Measurements from ENCODE around the gene RNFT2. TPM values are rescaled to one million over a fixed set of nuclear protein-coding genes. Genes with fewer than 3 reads are reported as not detected.
"Not testable (repeated sequence)": the region's sequence is repeated elsewhere in the genome, so short reads cannot be mapped to it uniquely, and the experiment has no call there.

RNFT2 gene
- total RNA-seq, 1 donor from 2014 or later, result 9.6 TPM

DNA sequence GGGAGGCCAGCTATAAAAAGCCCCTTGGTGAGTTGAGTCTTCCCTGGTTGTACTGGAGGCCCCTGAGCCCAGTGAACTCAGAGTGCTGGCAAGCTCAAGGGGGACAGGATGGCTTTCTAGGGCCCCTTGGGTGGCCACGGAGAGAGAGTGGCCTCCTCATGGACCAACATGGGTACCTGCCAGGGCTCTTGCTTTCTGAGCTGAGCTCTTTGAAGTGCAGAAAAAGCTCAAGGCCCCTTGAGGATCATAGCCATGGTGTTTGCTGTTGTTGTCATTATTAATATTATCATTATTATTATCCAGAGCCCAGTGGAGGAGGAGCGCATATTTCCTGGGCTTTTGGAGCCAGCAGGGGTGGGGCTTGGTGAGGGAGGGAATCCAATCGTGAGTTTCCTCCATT is 6.7 kb downstream of the RNFT2 start:
- no peaks in the 10 kb centered on the region for H3K27me3 Mint-ChIP-seq (ENCODE audit: unreplicated experiment)
- no peak overlapping the region for H3K27ac Mint-ChIP-seq (ENCODE audit: unreplicated experiment)
- no peaks in the 10 kb centered on the region for H3K36me3 Mint-ChIP-seq (ENCODE audit: unreplicated experiment)
- H3K9me3 Mint-ChIP-seq (ENCODE audit: unreplicated experiment), result no peaks in the 10 kb centered on the region
- DNase-seq (ENCODE audit: extremely low spot score, unreplicated experiment), result no peak
- TF ChIP-seq CTCF (IDR thresholded peaks at IDR 0.05), result no peak
- H3K4me3 Mint-ChIP-seq (ENCODE audit: unreplicated experiment), result no peak overlapping the region
- H3K4me1 Mint-ChIP-seq (ENCODE audit: unreplicated experiment), result no peaks in the 10 kb centered on the region

- Mint-ChIP-seq H3K27ac (ENCODE audit: unreplicated experiment) (no peak overlapping the region), H3K36me3 (ENCODE audit: unreplicated experiment) (no peaks in the 10 kb centered on the region), H3K27me3 (ENCODE audit: unreplicated experiment) (no peaks in the 10 kb centered on the region), H3K4me1 (ENCODE audit: unreplicated experiment) (no peaks in the 10 kb centered on the region), H3K9me3 (ENCODE audit: unreplicated experiment) (no peaks in the 10 kb centered on the region), H3K4me3 (ENCODE audit: unreplicated experiment) (no peak overlapping the region)
- no peak for DNase-seq (ENCODE audit: extremely low spot score, unreplicated experiment)
- TF ChIP-seq CTCF (IDR thresholded peaks at IDR 0.05), result no peak
Observed at GRCh38 chr12:116745554-116745953, 7.4 kb downstream of the RNFT2 start.

GRCh38 chr12:116749884-116750283 is 11.8 kb downstream of the RNFT2 start:
- no peak for DNase-seq (ENCODE audit: extremely low spot score, unreplicated experiment)
- Mint-ChIP-seq H3K4me1 (ENCODE audit: unreplicated experiment) (no peaks in the 10 kb centered on the region), H3K27ac (ENCODE audit: unreplicated experiment) (no peak overlapping the region), H3K36me3 (ENCODE audit: unreplicated experiment) (no peaks in the 10 kb centered on the region), H3K27me3 (ENCODE audit: unreplicated experiment) (no peaks in the 10 kb centered on the region), H3K4me3 (ENCODE audit: unreplicated experiment) (no peak overlapping the region), H3K9me3 (ENCODE audit: unreplicated experiment) (no peaks in the 10 kb centered on the region)
- TF ChIP-seq CTCF (IDR thresholded peaks at IDR 0.05), result no peak

DNA sequence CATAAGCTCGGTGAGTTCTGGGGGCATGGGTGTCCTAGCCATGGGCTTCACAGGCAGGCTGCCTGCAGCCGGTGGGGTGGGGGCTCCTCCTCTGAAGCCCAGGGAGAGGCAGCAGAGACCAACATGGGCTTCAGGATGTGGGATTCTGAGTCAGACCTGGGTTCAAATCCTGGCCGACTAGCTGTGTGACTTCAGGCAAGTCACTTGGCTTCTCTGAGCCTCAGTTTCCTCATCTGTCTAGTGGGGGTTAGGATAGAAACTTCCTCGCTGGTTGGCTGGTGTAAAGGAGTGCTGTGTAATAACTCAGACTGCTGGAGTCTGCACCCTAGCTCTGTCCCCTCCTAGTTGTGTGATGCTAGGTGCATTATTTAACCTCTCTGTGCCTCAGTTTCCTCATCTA is 12.2 kb downstream of the RNFT2 start:
- Mint-ChIP-seq H3K27me3 (ENCODE audit: unreplicated experiment) (no peaks in the 10 kb centered on the region), H3K9me3 (ENCODE audit: unreplicated experiment) (no peaks in the 10 kb centered on the region), H3K4me1 (ENCODE audit: unreplicated experiment) (no peaks in the 10 kb centered on the region), H3K4me3 (ENCODE audit: unreplicated experiment) (no peak overlapping the region), H3K36me3 (ENCODE audit: unreplicated experiment) (no peaks in the 10 kb centered on the region), H3K27ac (ENCODE audit: unreplicated experiment) (no peak overlapping the region)
- no peak for TF ChIP-seq CTCF (IDR thresholded peaks at IDR 0.05)
- no peak for DNase-seq (ENCODE audit: extremely low spot score, unreplicated experiment)

DNA sequence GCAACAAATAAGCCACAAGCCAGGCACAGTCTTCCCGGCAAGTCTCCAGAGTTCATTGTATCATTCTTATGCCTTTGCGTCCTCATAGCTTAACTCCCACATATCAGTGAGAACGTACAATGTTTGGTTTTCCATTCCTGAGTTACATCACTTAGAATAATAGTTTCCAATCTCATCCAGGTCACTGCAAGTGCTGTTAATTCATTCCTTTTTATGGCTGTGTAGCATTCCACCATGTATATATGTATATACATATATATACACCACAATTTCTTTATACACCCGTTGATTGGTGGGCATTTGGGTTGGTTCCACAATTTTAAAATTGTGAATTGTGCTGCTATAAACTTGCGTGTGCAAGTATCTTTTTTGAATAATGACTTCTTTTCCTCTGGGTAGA is 16.0 kb downstream of the RNFT2 start:
- H3K36me3 Mint-ChIP-seq (ENCODE audit: unreplicated experiment); H3K4me1 Mint-ChIP-seq (ENCODE audit: unreplicated experiment); H3K4me3 Mint-ChIP-seq (ENCODE audit: unreplicated experiment); H3K9me3 Mint-ChIP-seq (ENCODE audit: unreplicated experiment); H3K27me3 Mint-ChIP-seq (ENCODE audit: unreplicated experiment); DNase-seq (ENCODE audit: extremely low spot score, unreplicated experiment); H3K27ac Mint-ChIP-seq (ENCODE audit: unreplicated experiment): not testable (repeated sequence)

GRCh38 chr12:116754783-116755182 is 16.7 kb downstream of the RNFT2 start:
- not testable (repeated sequence) for H3K9me3 Mint-ChIP-seq (ENCODE audit: unreplicated experiment); H3K4me1 Mint-ChIP-seq (ENCODE audit: unreplicated experiment); DNase-seq (ENCODE audit: extremely low spot score, unreplicated experiment); H3K27ac Mint-ChIP-seq (ENCODE audit: unreplicated experiment); H3K4me3 Mint-ChIP-seq (ENCODE audit: unreplicated experiment); H3K27me3 Mint-ChIP-seq (ENCODE audit: unreplicated experiment); H3K36me3 Mint-ChIP-seq (ENCODE audit: unreplicated experiment)

All from osteocyte (in vitro differentiated cells).